SK-N-SH (cell line): ENCODE data around the gene ERVH48-1. TPM values are rescaled to one million over a fixed set of nuclear protein-coding genes. Genes with fewer than 3 reads are reported as not detected.

ENCODE experiments used
- CTCF ChIA-PET: fragments of 300-600, 350-600 bp; formaldehyde crosslinking; extraction: SDS; loops from one replicate; lab custom pipeline; 2021; lab: Yijun Ruan, JAX
- POLR2A ChIA-PET: fragments of 350-600 bp; sonication (Branson Sonifier 250); formaldehyde crosslinking; extraction: SDS; loops from one replicate; lab custom pipeline; 2020; ENCODE audit warnings: antibody characterized with exemption, inconsistent platforms; lab: Yijun Ruan, JAX
- DNase-seq: peaks from one replicate; pipeline ENCODE4 v3.0.0; 2012
- H2AFZ ChIP-seq: fragments of 200-600 bp; sonication (generic); 2 replicates; pipeline ENCODE4 v1.8.1; 2016; ENCODE audit warnings: antibody characterized with exemption, mild to moderate bottlenecking, low read depth
- H3F3A ChIP-seq: fragments of 200-600 bp; sonication (generic); replicated peaks from 2 replicates; pipeline ENCODE3; 2016; ENCODE audit warnings: antibody characterized with exemption, mild to moderate bottlenecking; ENCODE audit not compliant: insufficient read depth
- H3K27ac ChIP-seq, 2 experiments: fragments of 200-500 bp in 1 of 2; fragments of 200-600 bp in 1 of 2; sonication (Bioruptor generic) in 1 of 2; sonication (generic), shearing (Covaris generic) in 1 of 2; 2 replicates each; pipeline versions ENCODE4 v1.5.1 to v1.6.1; 2014 to 2016; ENCODE audit warnings: low read depth in 2 of 2, inconsistent platforms in 1 of 2, low read length in 1 of 2, mild to moderate bottlenecking in 1 of 2, mixed read lengths in 1 of 2
- H3K27me3 ChIP-seq: fragments of 200-600 bp; sonication (generic), shearing (Covaris generic); 2 replicates; pipeline ENCODE4 v1.6.1; 2016; ENCODE audit warnings: mixed run types; ENCODE audit not compliant: insufficient read depth
- H3K36me3 ChIP-seq, 2 experiments: fragments of 200-500 bp in 1 of 2; fragments of 200-600 bp in 1 of 2; sonication (Bioruptor generic) in 1 of 2; sonication (generic) in 1 of 2; replicated peaks in 1 of 2; 2 replicates each; pipeline versions ENCODE3 to v1.5.1; 2014 to 2016; ENCODE audit warnings: low read length in 1 of 2, mild to moderate bottlenecking in 1 of 2; ENCODE audit not compliant: insufficient read depth in 2 of 2, control insufficient read depth in 1 of 2
- H3K4me1 ChIP-seq, 2 experiments: fragments of 200-500 bp in 1 of 2; fragments of 200-600 bp in 1 of 2; sonication (Bioruptor generic) in 1 of 2; sonication (generic), shearing (Covaris generic) in 1 of 2; 2 replicates each; pipeline versions ENCODE4 v1.5.1 to v1.6.1; 2014 to 2016; ENCODE audit warnings: low read depth in 1 of 2, low read length in 1 of 2, mixed run types in 1 of 2; ENCODE audit not compliant: insufficient read depth in 2 of 2, control insufficient read depth in 1 of 2
- H3K4me2 ChIP-seq: fragments of 200-600 bp; sonication (generic), shearing (Covaris generic); 2 replicates; pipeline ENCODE4 v1.6.1; 2017; ENCODE audit warnings: mixed run types
- H3K4me3 ChIP-seq, 2 experiments: fragments of 200-500 bp in 1 of 2; fragments of 200-600 bp in 1 of 2; sonication (Bioruptor generic) in 1 of 2; sonication (generic), shearing (Covaris generic) in 1 of 2; 2 replicates each; pipeline versions ENCODE4 v1.5.1 to v1.8.1; 2014 to 2016; ENCODE audit warnings: low read depth in 2 of 2, inconsistent platforms in 1 of 2, low read length in 1 of 2, mild to moderate bottlenecking in 1 of 2, mixed read lengths in 1 of 2, moderate library complexity in 1 of 2
- H3K79me2 ChIP-seq: fragments of 200-600 bp; sonication (generic); 2 replicates; pipeline ENCODE4 v1.8.1; 2017; ENCODE audit warnings: mild to moderate bottlenecking; ENCODE audit not compliant: insufficient read depth
- H3K9ac ChIP-seq: fragments of 200-600 bp; sonication (generic); 2 replicates; pipeline ENCODE4 v1.6.1; 2017; ENCODE audit warnings: mixed run types
- H3K9me2 ChIP-seq: fragments of 200-600 bp; sonication (generic); 2 replicates; pipeline ENCODE4 v1.6.1; 2017; ENCODE audit warnings: mixed run types
- H3K9me3 ChIP-seq: fragments of 200-600 bp; sonication (generic); 2 replicates; pipeline ENCODE4 v1.6.1; 2017; ENCODE audit warnings: mixed run types, mild to moderate bottlenecking, moderate library complexity
- H4K20me1 ChIP-seq: fragments of 200-600 bp; sonication (generic); 2 replicates; pipeline ENCODE4 v1.6.1; 2017; ENCODE audit warnings: mild to moderate bottlenecking, mixed run types; ENCODE audit not compliant: insufficient read depth
- ELF1 ChIP-seq: IDR thresholded peaks from 2 replicates; pipeline ENCODE4 v1.4.0; 2012
- FOXM1 ChIP-seq: IDR thresholded peaks from 2 replicates; pipeline ENCODE4 v1.4.0; 2012; ENCODE audit warnings: low read depth, mild to moderate bottlenecking
- GATA2 ChIP-seq: sonication (generic); formaldehyde crosslinking; IDR thresholded peaks from 2 replicates; pipeline ENCODE4 v1.5.0; 2020; ENCODE audit warnings: mild to moderate bottlenecking, missing genetic modification reagents
- JUND ChIP-seq: IDR thresholded peaks from 2 replicates; pipeline ENCODE4 v1.4.0; 2012
- MEF2A ChIP-seq: IDR thresholded peaks from 2 replicates; pipeline ENCODE4 v1.4.0; 2012; ENCODE audit warnings: low read depth, borderline replicate concordance
- NFIC ChIP-seq: IDR thresholded peaks from 2 replicates; pipeline ENCODE4 v1.4.0; 2012; ENCODE audit warnings: borderline replicate concordance
- NRF1 ChIP-seq: IDR thresholded peaks from 2 replicates; pipeline ENCODE4 v1.6.1; 2012; ENCODE audit warnings: low read depth, mild to moderate bottlenecking, low read length
- RAD21 ChIP-seq: IDR thresholded peaks from 2 replicates; pipeline ENCODE4 v1.6.1; 2012; ENCODE audit warnings: mild to moderate bottlenecking, low read length
- RCOR1 ChIP-seq: fragments of 150-350 bp; IDR thresholded peaks from 2 replicates; pipeline ENCODE4 v1.6.1; 2017; ENCODE audit warnings: antibody characterized with exemption, low read length
- RXRA ChIP-seq: IDR thresholded peaks from 2 replicates; pipeline ENCODE4 v1.4.0; 2012; ENCODE audit warnings: low read depth, mild to moderate bottlenecking, borderline replicate concordance
- TCF12 ChIP-seq: IDR thresholded peaks from 2 replicates; pipeline ENCODE4 v1.4.0; 2012
- YY1 ChIP-seq: IDR thresholded peaks from 2 replicates; pipeline ENCODE4 v1.4.0; 2012; ENCODE audit warnings: low read depth, mild to moderate bottlenecking
- WGBS: methylation state at CpG from one replicate; pipeline ENCODE4 v1.1.6; 2017; ENCODE audit warnings: low lambda C conversion rate; 5-methylcytosine and 5-hydroxymethylcytosine counted together
- polyA plus RNA-seq, 3 experiments: library from polyadenylated mRNA; depleted of rRNA; stranded (reverse); fragments of >200 nt; gene quantifications; 2 replicates each; pipeline ENCODE4 v1.2.3, GENCODE V29; 2012
- TF ChIP-seq, protein P1 (sequence below): fragments of 200-600 bp; sonication (generic); IDR thresholded peaks from 2 replicates; pipeline ENCODE4 v1.6.1; 2017; ENCODE audit warnings: antibody characterized with exemption, mild to moderate bottlenecking, moderate library complexity
- TF ChIP-seq, protein P2 (sequence below): IDR thresholded peaks from 2 replicates; pipeline ENCODE4; 2012
- TF ChIP-seq, protein P3 (sequence below): fragments of 150-350 bp; IDR thresholded peaks from 2 replicates; pipeline ENCODE4 v1.6.1; 2017; ENCODE audit warnings: antibody characterized with exemption, low read length, low read depth, borderline replicate concordance
- TF ChIP-seq, protein P4 (sequence below): IDR thresholded peaks from 2 replicates; pipeline ENCODE4 v1.6.1; 2012; ENCODE audit warnings: mild to moderate bottlenecking, low read depth, low read length, moderate library complexity
- TF ChIP-seq, protein P5 (sequence below): IDR thresholded peaks from 2 replicates; pipeline ENCODE4 v1.4.0; 2012; ENCODE audit warnings: low read depth, borderline replicate concordance

Gene ERVH48-1
- polyA plus RNA-seq, 1 of the 3 experiments (the other 2 are of a cell fraction) = not detected

DNA sequence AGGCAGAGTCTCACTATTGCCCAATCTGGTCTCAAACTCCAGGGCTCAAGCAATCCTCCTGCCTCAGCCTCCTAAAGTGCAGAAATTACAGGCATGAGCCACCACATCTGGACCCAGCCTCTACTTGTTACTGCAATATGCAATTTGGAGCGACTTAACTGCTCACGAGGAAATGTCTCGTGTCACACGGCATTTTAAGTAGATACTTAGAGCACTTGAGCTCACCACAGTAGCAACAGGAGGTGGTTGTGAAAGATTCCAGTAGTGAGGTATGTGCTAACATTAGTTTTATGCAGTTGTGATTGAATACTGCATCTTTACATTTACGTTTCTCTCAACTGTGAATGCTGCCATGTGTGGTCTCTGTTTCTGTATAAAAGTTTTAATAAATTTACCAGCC lies 38.1 kb downstream of the ERVH48-1 start (continued):
- TF ChIP-seq, protein P1, sequence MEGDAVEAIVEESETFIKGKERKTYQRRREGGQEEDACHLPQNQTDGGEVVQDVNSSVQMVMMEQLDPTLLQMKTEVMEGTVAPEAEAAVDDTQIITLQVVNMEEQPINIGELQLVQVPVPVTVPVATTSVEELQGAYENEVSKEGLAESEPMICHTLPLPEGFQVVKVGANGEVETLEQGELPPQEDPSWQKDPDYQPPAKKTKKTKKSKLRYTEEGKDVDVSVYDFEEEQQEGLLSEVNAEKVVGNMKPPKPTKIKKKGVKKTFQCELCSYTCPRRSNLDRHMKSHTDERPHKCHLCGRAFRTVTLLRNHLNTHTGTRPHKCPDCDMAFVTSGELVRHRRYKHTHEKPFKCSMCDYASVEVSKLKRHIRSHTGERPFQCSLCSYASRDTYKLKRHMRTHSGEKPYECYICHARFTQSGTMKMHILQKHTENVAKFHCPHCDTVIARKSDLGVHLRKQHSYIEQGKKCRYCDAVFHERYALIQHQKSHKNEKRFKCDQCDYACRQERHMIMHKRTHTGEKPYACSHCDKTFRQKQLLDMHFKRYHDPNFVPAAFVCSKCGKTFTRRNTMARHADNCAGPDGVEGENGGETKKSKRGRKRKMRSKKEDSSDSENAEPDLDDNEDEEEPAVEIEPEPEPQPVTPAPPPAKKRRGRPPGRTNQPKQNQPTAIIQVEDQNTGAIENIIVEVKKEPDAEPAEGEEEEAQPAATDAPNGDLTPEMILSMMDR = no peak
- TF ChIP-seq JUND (no peak), RCOR1 (no peak), TCF12 (no peak), ELF1 (no peak), NFIC (no peak)
- TF ChIP-seq, protein P2, sequence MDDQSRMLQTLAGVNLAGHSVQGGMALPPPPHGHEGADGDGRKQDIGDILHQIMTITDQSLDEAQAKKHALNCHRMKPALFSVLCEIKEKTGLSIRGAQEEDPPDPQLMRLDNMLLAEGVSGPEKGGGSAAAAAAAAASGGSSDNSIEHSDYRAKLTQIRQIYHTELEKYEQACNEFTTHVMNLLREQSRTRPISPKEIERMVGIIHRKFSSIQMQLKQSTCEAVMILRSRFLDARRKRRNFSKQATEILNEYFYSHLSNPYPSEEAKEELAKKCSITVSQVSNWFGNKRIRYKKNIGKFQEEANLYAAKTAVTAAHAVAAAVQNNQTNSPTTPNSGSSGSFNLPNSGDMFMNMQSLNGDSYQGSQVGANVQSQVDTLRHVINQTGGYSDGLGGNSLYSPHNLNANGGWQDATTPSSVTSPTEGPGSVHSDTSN = no peak
- TF ChIP-seq, protein P3, sequence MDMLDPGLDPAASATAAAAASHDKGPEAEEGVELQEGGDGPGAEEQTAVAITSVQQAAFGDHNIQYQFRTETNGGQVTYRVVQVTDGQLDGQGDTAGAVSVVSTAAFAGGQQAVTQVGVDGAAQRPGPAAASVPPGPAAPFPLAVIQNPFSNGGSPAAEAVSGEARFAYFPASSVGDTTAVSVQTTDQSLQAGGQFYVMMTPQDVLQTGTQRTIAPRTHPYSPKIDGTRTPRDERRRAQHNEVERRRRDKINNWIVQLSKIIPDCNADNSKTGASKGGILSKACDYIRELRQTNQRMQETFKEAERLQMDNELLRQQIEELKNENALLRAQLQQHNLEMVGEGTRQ = no peak

DNA sequence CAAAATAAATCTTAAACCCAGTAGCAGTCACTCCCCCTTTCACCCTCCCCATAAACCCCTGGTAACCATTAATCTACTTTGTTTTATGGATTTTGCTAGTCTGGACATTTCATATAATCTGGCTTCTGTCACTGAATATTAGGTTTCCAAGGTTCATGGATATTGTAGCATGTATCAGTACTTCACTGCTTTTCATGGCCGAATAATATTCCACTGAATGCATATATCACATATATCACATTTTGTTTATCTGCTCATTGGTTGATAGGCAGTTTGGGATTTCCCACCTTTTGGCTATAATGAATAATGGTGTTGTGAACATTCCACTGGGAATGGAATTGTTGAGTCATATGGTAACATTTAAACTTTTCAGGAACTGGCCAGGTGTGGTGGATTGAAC lies 41.5 kb downstream of the ERVH48-1 start:
- H4K20me1 ChIP-seq = no peaks in the 10 kb centered on the region
- no peak overlapping the region for H3K4me3 ChIP-seq
- 96% methylated on average over 1 of the region's 1 CpG for WGBS
- H3K4me2 ChIP-seq = no peak overlapping the region
- H3K79me2 ChIP-seq = peaks cover 13% of the 10 kb centered on the region; the same call in 1 of the 2 replicates
- peaks cover 0 to 3% of the 10 kb centered on the region in 2 experiments; a peak in 1 of 4 replicates for H3K4me1 ChIP-seq
- TF ChIP-seq, protein P3 = no peak
- TF ChIP-seq, protein P4, sequence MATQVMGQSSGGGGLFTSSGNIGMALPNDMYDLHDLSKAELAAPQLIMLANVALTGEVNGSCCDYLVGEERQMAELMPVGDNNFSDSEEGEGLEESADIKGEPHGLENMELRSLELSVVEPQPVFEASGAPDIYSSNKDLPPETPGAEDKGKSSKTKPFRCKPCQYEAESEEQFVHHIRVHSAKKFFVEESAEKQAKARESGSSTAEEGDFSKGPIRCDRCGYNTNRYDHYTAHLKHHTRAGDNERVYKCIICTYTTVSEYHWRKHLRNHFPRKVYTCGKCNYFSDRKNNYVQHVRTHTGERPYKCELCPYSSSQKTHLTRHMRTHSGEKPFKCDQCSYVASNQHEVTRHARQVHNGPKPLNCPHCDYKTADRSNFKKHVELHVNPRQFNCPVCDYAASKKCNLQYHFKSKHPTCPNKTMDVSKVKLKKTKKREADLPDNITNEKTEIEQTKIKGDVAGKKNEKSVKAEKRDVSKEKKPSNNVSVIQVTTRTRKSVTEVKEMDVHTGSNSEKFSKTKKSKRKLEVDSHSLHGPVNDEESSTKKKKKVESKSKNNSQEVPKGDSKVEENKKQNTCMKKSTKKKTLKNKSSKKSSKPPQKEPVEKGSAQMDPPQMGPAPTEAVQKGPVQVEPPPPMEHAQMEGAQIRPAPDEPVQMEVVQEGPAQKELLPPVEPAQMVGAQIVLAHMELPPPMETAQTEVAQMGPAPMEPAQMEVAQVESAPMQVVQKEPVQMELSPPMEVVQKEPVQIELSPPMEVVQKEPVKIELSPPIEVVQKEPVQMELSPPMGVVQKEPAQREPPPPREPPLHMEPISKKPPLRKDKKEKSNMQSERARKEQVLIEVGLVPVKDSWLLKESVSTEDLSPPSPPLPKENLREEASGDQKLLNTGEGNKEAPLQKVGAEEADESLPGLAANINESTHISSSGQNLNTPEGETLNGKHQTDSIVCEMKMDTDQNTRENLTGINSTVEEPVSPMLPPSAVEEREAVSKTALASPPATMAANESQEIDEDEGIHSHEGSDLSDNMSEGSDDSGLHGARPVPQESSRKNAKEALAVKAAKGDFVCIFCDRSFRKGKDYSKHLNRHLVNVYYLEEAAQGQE = no peak
- TF ChIP-seq FOXM1 = no peak
- no peak for TF ChIP-seq JUND
- TF ChIP-seq MEF2A = no peak
- TF ChIP-seq, protein P5, sequence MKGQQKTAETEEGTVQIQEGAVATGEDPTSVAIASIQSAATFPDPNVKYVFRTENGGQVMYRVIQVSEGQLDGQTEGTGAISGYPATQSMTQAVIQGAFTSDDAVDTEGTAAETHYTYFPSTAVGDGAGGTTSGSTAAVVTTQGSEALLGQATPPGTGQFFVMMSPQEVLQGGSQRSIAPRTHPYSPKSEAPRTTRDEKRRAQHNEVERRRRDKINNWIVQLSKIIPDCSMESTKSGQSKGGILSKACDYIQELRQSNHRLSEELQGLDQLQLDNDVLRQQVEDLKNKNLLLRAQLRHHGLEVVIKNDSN = no peak
- TF ChIP-seq RAD21 = no peak
- TF ChIP-seq GATA2 (CRISPR knock-in tag) = no peak
- TF ChIP-seq ELF1 = no peak
- TF ChIP-seq YY1 = no peak
- no peak for TF ChIP-seq RXRA
- no peak for TF ChIP-seq NRF1
- no peaks in the 10 kb centered on the region for H3K9me3 ChIP-seq
- H3K27ac ChIP-seq = no peak overlapping the region
- peaks cover 0 to 5% of the 10 kb centered on the region in 2 experiments for H3K36me3 ChIP-seq
- DNase-seq = no peak
- no peaks in the 10 kb centered on the region for H3K9me2 ChIP-seq
- CTCF ChIA-PET = no interaction called here
- H3K27me3 ChIP-seq = no peaks in the 10 kb centered on the region
- POLR2A ChIA-PET = no interaction called here
- H3K9ac ChIP-seq = no peak overlapping the region
- no peak overlapping the region for H2AFZ ChIP-seq
- H3F3A ChIP-seq = no peaks in the 10 kb centered on the region
